Skin epidermis (tissue), 12 donors: ENCODE results near the gene CSMD2.

Source experiments
- H3K27ac ChIP-seq, 21 experiments: fragments of 200-600 bp; sonication (generic) in 11 of 21; one replicate each; pipeline ENCODE4 v1.5.0; 2020; ENCODE audit warnings: mild to moderate bottlenecking in 3 of 21, inconsistent platforms in 2 of 21, moderate library complexity in 2 of 21
- H3K4me3 ChIP-seq, 7 experiments: fragments of 200-600 bp; sonication (generic) in 2 of 7; one replicate each; pipeline ENCODE4 v1.5.0; 2020; ENCODE audit warnings: inconsistent platforms in 2 of 7, mild to moderate bottlenecking in 2 of 7, moderate library complexity in 1 of 7

The CSMD2 gene

GRCh38 chr1:33742663-33743062 lies 422.4 kb downstream of the CSMD2 start:
- Histone ChIP-seq H3K4me3 (no peak overlapping the region), H3K27ac (no peak overlapping the region)

- H3K27ac ChIP-seq = no peak overlapping the region
- no peak overlapping the region for H3K4me3 ChIP-seq
Measured at GRCh38 chr1:33741749-33742148, 423.3 kb downstream of the CSMD2 start.

GRCh38 chr1:33740040-33740744 lies 424.8 kb downstream of the CSMD2 start:
- Histone ChIP-seq H3K27ac (no peak overlapping the region), H3K4me3 (no peak overlapping the region)

- no peak overlapping the region for H3K27ac ChIP-seq
- no peak overlapping the region for H3K4me3 ChIP-seq
Measured at GRCh38 chr1:33738976-33739375, 426.1 kb downstream of the CSMD2 start.

- H3K4me3 ChIP-seq = no peak overlapping the region
- H3K27ac ChIP-seq = no peak overlapping the region
Measured at GRCh38 chr1:33738536-33738935, 426.5 kb downstream of the CSMD2 start.

GRCh38 chr1:33736496-33736895 lies 428.5 kb downstream of the CSMD2 start:
- Histone ChIP-seq H3K4me3 (no peak overlapping the region), H3K27ac (no peak overlapping the region)

GRCh38 chr1:33735624-33736023 lies 429.4 kb downstream of the CSMD2 start:
- Histone ChIP-seq H3K27ac (no peak overlapping the region), H3K4me3 (no peak overlapping the region)

GRCh38 chr1:33727310-33727709 lies 437.7 kb downstream of the CSMD2 start:
- H3K27ac ChIP-seq = no peak overlapping the region

GRCh38 chr1:33726274-33726804 lies 438.7 kb downstream of the CSMD2 start:
- Histone ChIP-seq H3K27ac (no peak overlapping the region), H3K4me3 (no peak overlapping the region)

More at GRCh38 chr1:33727310-33727709, 437.7 kb downstream of the CSMD2 start:
- no peak overlapping the region for H3K4me3 ChIP-seq

- H3K27ac ChIP-seq = no peak overlapping the region
- no peak overlapping the region for H3K4me3 ChIP-seq
Measured at GRCh38 chr1:33725556-33726160, 439.4 kb downstream of the CSMD2 start.

- Histone ChIP-seq H3K4me3 (no peak overlapping the region), H3K27ac (no peak overlapping the region)
Measured at GRCh38 chr1:33725037-33725436, 440.0 kb downstream of the CSMD2 start.

GRCh38 chr1:33724348-33724747 lies 440.7 kb downstream of the CSMD2 start:
- Histone ChIP-seq H3K27ac (no peak overlapping the region), H3K4me3 (no peak overlapping the region)

GRCh38 chr1:33723251-33723650 lies 441.8 kb downstream of the CSMD2 start:
- Histone ChIP-seq H3K27ac (no peak overlapping the region), H3K4me3 (no peak overlapping the region)

GRCh38 chr1:33721301-33721815 lies 443.7 kb downstream of the CSMD2 start:
- no peak overlapping the region for H3K27ac ChIP-seq
- H3K4me3 ChIP-seq = no peak overlapping the region

GRCh38 chr1:33719771-33720670 lies 445.0 kb downstream of the CSMD2 start:
- Histone ChIP-seq H3K27ac (no peak overlapping the region), H3K4me3 (no peak overlapping the region)

- Histone ChIP-seq H3K27ac (no peak overlapping the region), H3K4me3 (no peak overlapping the region)
Measured at GRCh38 chr1:33719326-33719725, 445.7 kb downstream of the CSMD2 start.

- H3K27ac ChIP-seq = no peak overlapping the region
- no peak overlapping the region for H3K4me3 ChIP-seq
Measured at GRCh38 chr1:33718186-33718585, 446.8 kb downstream of the CSMD2 start.

- Histone ChIP-seq H3K27ac (no peak overlapping the region), H3K4me3 (no peak overlapping the region)
Measured at GRCh38 chr1:33716976-33717688, 447.9 kb downstream of the CSMD2 start.

- Histone ChIP-seq H3K4me3 (no peak overlapping the region), H3K27ac (no peak overlapping the region)
Measured at GRCh38 chr1:33715195-33715811, 449.7 kb downstream of the CSMD2 start.
